NK-92 (cell line): ENCODE results near the gene PHLPP1.
"Not testable (repeated sequence)": the region's sequence is repeated elsewhere in the genome, so short reads cannot be mapped to it uniquely, and the experiment has no call there.

ENCODE experiments used
- DNase-seq: peaks from one replicate; lab custom pipeline; 2025; ENCODE audit not compliant: unreplicated experiment; lab: John Stamatoyannopoulos, UW

Gene PHLPP1

DNA sequence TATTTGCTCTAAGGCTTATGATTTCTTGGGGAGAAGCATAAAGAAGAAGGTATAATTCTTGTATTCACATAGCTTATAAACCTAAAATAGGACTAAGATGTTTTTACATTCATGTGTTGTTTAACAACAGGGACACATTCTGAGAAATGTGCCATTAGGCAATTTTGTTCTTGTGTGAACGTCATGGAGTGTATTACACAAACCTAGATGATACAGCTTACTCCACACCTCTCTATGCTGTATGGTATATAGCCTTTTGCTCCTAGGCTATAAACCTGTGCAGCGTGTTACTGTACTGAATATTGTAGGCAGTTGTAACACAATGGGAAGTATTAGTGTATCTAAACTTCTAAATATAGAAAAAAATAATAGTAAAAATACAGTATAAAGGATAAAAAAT lies 92.1 kb downstream of the PHLPP1 start:
- DNase-seq: no peak

DNA sequence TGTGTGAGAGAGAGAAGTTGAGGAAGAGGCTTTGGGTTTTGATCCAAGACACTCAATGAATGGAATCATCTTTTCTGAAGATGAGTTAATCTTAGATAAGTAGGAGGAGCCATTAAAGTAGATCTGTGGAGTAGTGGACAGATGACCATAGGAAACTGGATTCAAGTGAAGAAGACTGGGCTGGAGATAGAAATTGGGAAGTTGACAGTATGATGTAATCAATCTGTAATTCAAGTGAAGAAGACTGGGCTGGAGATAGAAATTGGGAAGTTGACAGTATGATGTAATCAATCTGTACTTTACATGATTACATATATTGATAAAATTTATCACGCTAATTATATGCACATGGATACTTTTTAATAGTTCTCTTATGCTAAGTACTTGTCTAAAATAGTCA lies 92.8 kb downstream of the PHLPP1 start:
- no peak for DNase-seq

GRCh38 chr18:62809445-62809844 lies 94.1 kb downstream of the PHLPP1 start:
- not testable (repeated sequence) for DNase-seq

GRCh38 chr18:62809900-62810299 lies 94.6 kb downstream of the PHLPP1 start:
- DNase-seq: no peak

DNA sequence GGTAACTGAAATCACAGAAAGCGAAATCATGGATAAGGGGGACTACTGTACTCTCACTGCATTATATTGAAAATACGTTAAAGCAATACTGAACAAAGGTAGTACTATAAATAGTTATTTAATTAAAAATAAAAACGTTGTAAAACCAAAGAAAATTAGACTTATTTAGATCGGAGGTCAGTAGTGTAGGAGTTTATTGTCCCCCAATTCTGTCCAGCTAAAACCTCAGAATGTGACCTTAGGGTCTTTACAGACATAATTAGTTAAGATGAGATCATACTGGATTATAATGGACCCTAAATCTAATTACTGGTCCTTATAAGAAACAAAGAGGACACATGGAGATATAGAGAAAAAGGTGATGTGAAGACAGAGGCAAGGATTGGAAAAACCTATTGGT lies 95.3 kb downstream of the PHLPP1 start:
- no peak for DNase-seq

GRCh38 chr18:62811674-62812073 lies 96.3 kb downstream of the PHLPP1 start:
- no peak for DNase-seq

DNA sequence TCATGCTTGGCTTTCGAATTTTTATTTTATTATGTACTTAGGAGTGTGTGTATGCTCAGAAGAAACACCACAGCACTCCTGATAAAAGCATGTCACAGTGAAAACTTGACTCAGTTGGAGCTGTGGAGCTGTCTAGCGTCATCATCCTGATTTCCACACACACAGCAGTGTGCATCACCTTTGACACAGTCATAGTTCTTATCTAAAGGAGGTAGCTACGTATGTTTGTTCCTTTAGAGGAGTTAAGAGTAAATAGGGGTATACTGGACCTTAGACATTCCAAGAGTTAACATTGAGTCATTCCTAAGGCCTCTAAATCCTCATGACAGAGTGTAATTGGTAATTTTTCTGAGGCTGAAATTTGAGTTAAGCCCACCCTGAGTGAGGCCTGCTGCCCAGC lies 96.9 kb downstream of the PHLPP1 start:
- DNase-seq: no peak

- no peak for DNase-seq
Measured at GRCh38 chr18:62812876-62813275, 97.5 kb downstream of the PHLPP1 start.

DNA sequence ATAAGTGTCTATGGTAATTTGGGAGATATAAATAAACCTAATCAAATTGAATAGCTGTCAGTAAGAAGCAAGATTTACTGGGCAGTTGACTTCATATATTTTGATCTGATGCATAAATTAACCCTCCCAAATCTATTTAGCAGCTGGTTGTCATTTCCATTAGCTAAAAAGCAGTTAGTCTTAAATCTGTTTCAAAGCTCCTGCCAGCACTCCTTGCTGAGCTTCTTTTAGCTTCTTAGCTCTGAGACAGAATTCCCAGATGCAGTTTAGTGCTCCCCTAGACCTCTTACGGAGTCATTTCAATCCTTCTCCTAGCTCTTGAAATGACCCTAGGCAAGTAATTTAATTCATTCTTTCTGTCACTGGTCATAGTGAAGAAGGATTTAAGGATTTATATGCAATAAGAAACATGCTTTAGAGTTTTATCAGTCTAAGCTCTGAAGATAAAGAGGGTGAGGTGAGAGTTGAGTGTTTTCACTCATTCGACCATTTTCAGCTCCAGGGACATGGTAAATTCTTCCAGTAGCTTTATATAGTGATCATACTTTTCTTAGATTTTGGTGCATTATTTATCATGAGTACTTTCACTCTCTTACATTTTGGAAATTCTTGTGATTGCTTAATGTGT lies 98.9 kb downstream of the PHLPP1 start:
- DNase-seq: no peak

- no peak for DNase-seq
Measured at GRCh38 chr18:62825382-62825781, 110.0 kb downstream of the PHLPP1 start.

- DNase-seq: no peak
Measured at GRCh38 chr18:62827397-62827796, 112.1 kb downstream of the PHLPP1 start.

GRCh38 chr18:62828091-62828640 lies 112.8 kb downstream of the PHLPP1 start:
- DNase-seq: no peak

DNA sequence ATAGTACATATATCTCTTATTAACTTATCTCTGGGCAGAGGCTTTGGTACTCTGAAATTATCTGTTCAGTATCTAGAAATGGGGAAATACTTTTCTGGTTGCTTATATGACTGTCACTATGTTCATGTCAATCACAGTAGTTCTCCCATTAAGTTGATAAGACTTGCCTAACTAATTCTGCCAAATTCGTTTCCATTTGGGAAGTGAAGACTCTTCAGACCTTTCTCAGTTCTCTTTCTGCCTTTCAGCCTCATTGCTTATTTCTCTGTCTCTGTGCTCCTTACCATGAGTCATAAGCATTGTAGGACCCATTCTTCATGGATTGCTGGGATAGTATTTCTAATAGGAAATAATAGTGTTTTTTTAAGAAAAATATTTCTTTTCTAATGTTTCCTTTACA lies 113.5 kb downstream of the PHLPP1 start:
- no peak for DNase-seq

GRCh38 chr18:62829936-62830335 lies 114.6 kb downstream of the PHLPP1 start:
- no peak for DNase-seq

DNA sequence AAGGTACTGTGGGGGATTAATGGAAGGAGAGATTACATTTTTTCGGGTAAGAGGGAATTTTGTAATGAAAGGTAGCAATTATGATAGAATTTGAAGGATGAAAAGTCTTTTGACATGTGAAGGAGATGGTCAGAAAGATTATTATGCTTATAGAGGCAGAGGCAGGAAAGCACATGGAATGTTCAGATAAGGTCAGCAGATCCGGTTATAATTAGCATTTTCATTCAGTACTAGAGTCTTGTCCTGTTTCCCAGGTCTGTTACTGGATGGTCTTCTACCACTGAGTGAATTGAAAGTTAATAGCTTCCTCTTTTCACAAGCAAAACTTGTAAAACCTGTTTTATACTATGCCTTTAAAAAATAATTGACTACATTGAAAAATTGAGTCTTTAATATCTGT lies 116.9 kb downstream of the PHLPP1 start:
- DNase-seq: no peak

DNA sequence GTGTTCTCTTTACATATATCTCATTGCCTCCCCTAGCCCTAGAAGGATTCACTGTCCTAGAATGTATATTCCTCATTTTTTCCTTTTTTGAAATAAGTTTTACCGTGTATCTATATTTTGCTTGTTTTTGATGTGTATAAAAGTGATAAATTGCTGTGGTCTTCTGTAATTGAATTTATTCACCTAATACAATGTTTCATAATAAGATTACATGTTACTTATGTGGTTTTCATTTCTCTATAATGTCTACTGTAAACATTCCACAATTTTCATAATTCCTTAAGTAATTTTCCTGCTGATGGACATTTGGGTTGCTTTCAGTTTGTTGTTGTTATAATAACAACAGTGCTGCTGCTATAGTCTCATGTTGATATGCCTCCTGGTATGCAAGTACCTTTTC lies 118.2 kb downstream of the PHLPP1 start:
- no peak for DNase-seq

DNA sequence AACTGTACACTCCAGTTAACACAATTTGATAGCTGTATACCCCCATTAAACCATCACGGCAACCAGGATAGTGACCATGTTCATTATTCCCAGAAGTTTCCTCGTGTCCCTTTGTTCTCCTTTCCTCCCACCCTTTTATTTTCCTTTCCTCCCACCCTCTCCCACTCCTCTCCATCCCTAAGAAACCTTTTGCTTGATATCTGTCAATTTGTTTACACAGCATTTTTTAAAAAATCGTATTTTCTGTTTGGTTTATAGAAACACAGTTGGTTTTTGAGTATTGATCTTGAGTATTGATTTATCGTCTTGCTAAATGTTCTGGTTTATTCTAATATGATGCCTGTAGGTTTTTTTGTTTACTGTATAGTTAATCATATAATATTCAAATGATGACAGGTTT lies 119.4 kb downstream of the PHLPP1 start:
- no peak for DNase-seq

- no peak for DNase-seq
Measured at GRCh38 chr18:62837011-62837410, 121.7 kb downstream of the PHLPP1 start.

- DNase-seq: no peak
Measured at GRCh38 chr18:62838475-62839098, 123.2 kb downstream of the PHLPP1 start.

- DNase-seq: no peak
Measured at GRCh38 chr18:62839874-62840713, 124.8 kb downstream of the PHLPP1 start.

DNA sequence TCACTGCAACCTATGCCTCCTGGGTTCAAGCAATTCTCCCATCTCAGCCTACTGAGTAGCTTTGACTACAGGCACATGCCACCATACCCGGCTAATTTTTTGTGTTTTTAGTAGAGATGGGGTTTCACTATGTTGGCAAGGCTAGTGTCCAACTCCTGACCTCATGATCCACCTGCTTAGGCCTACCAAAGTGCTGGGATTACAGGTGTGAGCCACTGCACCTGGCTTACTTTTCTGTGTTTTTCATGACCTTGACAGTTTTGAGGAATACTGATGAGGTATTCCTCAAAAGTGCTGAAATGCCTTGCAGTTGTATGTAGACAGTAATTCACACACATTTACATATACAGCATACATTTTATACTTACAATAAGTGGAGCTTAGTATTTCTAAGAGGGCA lies 126.1 kb downstream of the PHLPP1 start:
- no peak for DNase-seq

- DNase-seq: no peak
Measured at GRCh38 chr18:62842898-62843297, 127.6 kb downstream of the PHLPP1 start.
